ENCODE measurements around the gene TMCC1.
A peak's percentile ranks its signal among the peaks of the same experiment; 100 is the strongest.

The TMCC1 gene

DNA sequence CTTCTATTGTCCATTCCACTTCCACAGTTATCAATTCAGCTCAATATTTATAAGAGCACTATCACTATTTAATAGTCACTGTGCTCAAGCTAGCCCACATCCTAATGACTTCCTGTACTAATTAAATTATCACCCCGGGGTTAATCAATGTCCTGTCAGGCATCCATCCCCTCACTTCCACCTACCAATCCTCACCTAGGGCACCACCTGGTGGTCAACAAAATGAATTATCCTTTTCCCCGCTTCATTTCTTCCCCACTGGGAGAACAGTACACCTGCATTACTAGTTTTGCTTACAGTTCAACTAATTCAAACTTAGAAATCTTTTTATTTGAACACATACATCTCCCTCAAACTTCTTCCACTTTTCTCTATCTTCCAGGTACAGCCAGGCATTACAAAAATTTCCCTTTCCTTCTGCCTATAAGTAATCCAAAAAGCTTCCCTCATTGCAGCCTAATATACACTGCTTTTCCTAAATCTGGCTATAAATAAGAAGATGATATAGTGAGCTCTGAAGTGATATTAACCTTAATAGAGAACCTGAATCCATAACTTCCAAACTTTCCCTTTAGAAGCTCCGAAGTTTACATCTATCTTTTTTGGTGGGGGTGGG is 68.5 kb downstream of the TMCC1 start:
- peak; percentile 35 for DNase-seq (ENCODE audit: low read depth)
- H3K4me3 ChIP-seq (ENCODE audit: low read depth, low read length): no peak overlapping the region
- TF ChIP-seq, protein P1, sequence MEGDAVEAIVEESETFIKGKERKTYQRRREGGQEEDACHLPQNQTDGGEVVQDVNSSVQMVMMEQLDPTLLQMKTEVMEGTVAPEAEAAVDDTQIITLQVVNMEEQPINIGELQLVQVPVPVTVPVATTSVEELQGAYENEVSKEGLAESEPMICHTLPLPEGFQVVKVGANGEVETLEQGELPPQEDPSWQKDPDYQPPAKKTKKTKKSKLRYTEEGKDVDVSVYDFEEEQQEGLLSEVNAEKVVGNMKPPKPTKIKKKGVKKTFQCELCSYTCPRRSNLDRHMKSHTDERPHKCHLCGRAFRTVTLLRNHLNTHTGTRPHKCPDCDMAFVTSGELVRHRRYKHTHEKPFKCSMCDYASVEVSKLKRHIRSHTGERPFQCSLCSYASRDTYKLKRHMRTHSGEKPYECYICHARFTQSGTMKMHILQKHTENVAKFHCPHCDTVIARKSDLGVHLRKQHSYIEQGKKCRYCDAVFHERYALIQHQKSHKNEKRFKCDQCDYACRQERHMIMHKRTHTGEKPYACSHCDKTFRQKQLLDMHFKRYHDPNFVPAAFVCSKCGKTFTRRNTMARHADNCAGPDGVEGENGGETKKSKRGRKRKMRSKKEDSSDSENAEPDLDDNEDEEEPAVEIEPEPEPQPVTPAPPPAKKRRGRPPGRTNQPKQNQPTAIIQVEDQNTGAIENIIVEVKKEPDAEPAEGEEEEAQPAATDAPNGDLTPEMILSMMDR (IDR thresholded peaks at IDR 0.05; ENCODE audit: low read depth, low read length, missing control alignments): peak; percentile 64

DNA sequence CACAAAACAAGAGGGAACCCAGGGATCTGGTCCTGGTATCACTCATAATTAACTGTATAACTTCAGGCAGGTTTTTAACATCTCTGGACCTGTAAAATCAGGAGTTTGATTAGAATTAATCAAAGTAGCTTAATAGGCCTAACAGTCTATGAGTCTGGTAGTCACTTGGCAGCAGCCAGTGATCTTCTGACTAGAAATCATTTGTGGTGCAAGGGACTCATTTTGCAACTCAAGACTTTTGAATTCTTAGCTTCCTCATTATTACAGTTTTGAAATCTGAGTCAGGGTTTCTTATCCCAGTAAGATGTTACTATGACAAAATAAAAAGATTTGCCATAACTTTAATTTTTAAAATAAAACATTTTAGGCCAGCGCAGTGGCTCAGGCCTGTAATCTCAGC is 70.8 kb downstream of the TMCC1 start:
- TF ChIP-seq, protein P1 (IDR thresholded peaks at IDR 0.05; ENCODE audit: low read depth, low read length, missing control alignments): no peak
- no peak overlapping the region for H3K4me3 ChIP-seq (ENCODE audit: low read depth, low read length)
- no peak for DNase-seq (ENCODE audit: low read depth)

DNA sequence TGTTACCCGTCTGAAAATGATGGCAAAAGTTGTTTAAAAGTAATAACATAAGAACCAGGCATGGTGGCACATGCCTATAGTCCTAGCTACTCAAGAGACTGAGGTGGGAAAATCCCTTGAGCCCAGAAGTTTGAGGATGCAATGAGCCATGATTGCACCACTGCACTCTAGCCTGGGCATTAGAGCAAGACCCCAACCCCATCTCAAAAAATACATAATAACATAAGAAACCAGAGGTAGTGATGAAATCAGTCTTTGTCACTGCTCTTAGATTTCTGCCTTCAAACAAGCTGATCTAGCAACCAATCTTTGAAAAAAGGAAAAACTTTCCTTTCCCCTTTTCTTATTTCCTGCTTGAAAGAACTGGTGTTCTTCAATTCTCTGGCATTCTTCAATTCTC is 71.3 kb downstream of the TMCC1 start:
- TF ChIP-seq, protein P1 (IDR thresholded peaks at IDR 0.05; ENCODE audit: low read depth, low read length, missing control alignments): no peak
- DNase-seq (ENCODE audit: low read depth): no peak
- no peak overlapping the region for H3K4me3 ChIP-seq (ENCODE audit: low read depth, low read length)

DNA sequence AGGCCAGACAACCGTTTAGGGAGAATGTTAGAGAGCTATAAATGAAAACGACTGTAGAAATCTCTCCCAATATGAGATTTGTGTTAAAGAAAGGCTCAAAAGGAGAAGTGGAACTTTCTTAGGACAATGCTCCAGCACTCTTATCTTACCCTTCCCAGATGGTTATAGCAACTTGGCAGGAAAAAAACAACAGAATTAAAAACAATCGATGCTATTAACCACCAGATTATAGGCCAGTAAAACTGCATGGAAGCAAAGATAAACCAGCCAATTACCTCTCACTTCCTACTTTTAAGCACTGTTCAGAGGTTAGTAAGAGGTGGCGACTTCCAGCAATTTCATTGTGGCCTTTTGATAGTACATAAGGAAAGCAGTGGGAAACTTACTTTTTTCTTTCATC is 72.9 kb downstream of the TMCC1 start:
- no peak overlapping the region for H3K4me3 ChIP-seq (ENCODE audit: low read depth, low read length)
- TF ChIP-seq, protein P1 (IDR thresholded peaks at IDR 0.05; ENCODE audit: low read depth, low read length, missing control alignments): no peak
- DNase-seq (ENCODE audit: low read depth): no peak

DNA sequence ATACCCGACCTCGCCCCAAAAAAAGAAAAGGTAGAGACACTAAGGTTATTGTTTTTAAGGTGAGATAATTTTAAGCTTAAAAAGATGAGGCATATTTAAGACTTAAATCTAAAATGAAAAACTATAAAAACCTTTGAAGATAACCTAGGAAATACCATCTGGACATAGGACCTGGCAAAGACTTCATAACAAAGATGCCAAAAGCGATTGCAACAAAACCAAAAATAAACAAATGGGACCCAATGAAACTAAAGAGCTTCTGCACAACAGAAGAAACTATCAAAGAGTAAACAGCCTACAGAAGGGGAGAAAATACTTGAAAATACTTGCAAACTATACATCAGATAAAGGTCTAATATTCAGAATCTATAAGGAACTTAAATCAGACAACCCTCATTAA is 80.9 kb downstream of the TMCC1 start:
- no peak for DNase-seq (ENCODE audit: low read depth)
- H3K4me3 ChIP-seq (ENCODE audit: low read depth, low read length): no peak overlapping the region
- TF ChIP-seq, protein P1 (IDR thresholded peaks at IDR 0.05; ENCODE audit: low read depth, low read length, missing control alignments): no peak

DNA sequence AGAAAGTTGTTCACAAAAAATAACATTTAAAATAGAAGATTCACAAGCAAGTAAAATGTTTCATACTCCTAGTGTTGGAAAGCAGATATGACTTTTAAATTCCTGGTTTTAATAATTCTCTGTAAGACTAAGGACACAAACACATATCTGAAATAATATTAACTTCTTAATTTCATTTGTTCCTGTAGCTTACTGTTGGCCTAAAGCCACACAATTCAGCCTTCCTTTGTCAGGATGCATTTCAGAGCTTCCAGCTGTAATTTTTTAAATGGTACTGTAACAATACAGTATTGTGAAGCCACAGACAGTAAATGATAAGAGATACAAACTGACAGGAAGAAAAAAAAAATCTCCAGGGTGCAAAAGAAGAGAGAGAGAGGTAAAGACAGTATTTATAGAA is 84.2 kb downstream of the TMCC1 start:
- no peak for DNase-seq (ENCODE audit: low read depth)
- no peak overlapping the region for H3K4me3 ChIP-seq (ENCODE audit: low read depth, low read length)
- TF ChIP-seq, protein P1 (IDR thresholded peaks at IDR 0.05; ENCODE audit: low read depth, low read length, missing control alignments): no peak

DNA sequence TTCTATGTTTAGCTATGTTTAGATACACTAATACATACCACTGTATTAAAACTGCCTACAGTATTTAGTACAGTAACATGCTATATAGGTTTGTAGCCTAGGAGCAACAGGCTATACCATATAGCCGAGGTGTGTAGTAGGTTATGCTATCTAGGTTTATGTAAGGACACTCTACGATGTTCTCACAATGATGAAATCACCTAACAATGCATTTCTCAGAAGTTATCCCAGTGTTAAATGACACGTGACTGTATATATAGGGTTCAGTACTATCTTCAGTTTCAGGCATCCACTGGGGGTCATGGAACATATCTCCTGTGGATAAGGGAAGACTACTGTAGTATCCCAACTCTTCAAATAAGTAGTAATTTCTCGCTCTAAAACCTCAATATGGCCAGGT is 97.4 kb downstream of the TMCC1 start:
- no peak overlapping the region for H3K4me3 ChIP-seq (ENCODE audit: low read depth, low read length)
- no peak for DNase-seq (ENCODE audit: low read depth)
- TF ChIP-seq, protein P1 (IDR thresholded peaks at IDR 0.05; ENCODE audit: low read depth, low read length, missing control alignments): no peak
